DOHH2 (cell line): Measurements from ENCODE around the gene TIMM8B.

Experiments
- CTCF ChIP-seq: fragments of 200-600 bp; sonication (generic); IDR thresholded peaks from one replicate; pipeline ENCODE4 v1.5.1; 2014; ENCODE audit warnings: antibody characterized with exemption, mild to moderate bottlenecking, low read depth, low read length; ENCODE audit not compliant: poor library complexity, severe bottlenecking
- EZH2phosphoT487 ChIP-seq: fragments of 200-600 bp; sonication (generic); IDR thresholded peaks from 2 replicates; pipeline ENCODE4 v1.6.1; 2017; ENCODE audit warnings: borderline replicate concordance, mild to moderate bottlenecking, antibody characterized with exemption, low read length, moderate library complexity, mixed read lengths

- TF ChIP-seq CTCF = no peak
- TF ChIP-seq EZH2phosphoT487 = no peak
Observed at GRCh38 chr11:112129656-112130055, 43.1 kb upstream of the TIMM8B start.
